Fibroblast of villous mesenchyme (primary cell): ENCODE data around the gene SH3TC1. TPM values are rescaled to one million over a fixed set of nuclear protein-coding genes. Genes with fewer than 3 reads are reported as not detected.

Experiments used
- DNase-seq: peaks from one replicate; pipeline ENCODE4 v3.0.0-alpha.2; 2010; ENCODE audit warnings: low read depth
- H3K4me3 ChIP-seq: 2 replicates; pipeline ENCODE4 v1.5.1; 2011; ENCODE audit warnings: low read depth, mild to moderate bottlenecking, low read length
- total RNA-seq: library from RNA; depleted of rRNA; stranded (reverse); fragments of >200 nt; gene quantifications from 2 replicates; pipeline ENCODE4 v1.2.3, GENCODE V29; 2012
- TF ChIP-seq, protein P1 (sequence below): IDR thresholded peaks from 2 replicates; pipeline ENCODE4 v1.5.1; 2012; ENCODE audit warnings: low read depth, mild to moderate bottlenecking, low read length; ENCODE audit not compliant: insufficient read depth

The SH3TC1 gene
- total RNA-seq, 1 donor = 3.9 TPM

DNA sequence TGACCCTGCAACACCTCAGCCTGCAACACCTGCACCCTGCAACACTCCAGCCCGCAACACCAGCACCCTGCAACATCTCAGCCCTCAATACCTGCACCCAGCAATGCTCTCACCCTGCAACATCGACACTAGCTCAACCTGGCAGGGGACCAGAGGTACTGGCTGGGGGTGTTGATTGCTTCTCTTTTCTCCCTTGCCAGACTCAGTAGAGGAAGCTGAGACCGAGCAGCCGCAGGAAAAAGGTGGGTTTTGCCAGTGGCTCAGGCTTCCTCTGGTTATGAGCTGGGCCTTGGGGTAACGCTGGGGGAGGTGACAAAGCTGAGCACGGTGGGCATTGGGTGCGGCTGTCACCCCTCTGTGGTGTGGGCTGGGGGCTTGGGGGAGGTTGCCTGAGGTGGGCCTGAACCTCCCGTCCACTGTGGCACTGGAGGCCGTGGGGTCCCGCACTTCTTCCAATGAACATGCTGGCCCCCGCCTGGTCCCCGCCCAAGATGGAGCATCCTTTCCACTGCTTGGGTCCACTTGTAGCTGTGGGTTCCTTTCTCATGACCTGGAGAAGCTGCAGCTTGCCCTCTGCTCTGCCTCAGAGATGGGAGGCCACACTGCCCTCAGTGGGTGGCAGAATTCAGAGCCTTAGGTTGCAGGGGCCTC is 26.0 kb downstream of the SH3TC1 start:
- no peak for DNase-seq
- TF ChIP-seq, protein P1, sequence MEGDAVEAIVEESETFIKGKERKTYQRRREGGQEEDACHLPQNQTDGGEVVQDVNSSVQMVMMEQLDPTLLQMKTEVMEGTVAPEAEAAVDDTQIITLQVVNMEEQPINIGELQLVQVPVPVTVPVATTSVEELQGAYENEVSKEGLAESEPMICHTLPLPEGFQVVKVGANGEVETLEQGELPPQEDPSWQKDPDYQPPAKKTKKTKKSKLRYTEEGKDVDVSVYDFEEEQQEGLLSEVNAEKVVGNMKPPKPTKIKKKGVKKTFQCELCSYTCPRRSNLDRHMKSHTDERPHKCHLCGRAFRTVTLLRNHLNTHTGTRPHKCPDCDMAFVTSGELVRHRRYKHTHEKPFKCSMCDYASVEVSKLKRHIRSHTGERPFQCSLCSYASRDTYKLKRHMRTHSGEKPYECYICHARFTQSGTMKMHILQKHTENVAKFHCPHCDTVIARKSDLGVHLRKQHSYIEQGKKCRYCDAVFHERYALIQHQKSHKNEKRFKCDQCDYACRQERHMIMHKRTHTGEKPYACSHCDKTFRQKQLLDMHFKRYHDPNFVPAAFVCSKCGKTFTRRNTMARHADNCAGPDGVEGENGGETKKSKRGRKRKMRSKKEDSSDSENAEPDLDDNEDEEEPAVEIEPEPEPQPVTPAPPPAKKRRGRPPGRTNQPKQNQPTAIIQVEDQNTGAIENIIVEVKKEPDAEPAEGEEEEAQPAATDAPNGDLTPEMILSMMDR = no peak
- H3K4me3 ChIP-seq = no peak overlapping the region

DNA sequence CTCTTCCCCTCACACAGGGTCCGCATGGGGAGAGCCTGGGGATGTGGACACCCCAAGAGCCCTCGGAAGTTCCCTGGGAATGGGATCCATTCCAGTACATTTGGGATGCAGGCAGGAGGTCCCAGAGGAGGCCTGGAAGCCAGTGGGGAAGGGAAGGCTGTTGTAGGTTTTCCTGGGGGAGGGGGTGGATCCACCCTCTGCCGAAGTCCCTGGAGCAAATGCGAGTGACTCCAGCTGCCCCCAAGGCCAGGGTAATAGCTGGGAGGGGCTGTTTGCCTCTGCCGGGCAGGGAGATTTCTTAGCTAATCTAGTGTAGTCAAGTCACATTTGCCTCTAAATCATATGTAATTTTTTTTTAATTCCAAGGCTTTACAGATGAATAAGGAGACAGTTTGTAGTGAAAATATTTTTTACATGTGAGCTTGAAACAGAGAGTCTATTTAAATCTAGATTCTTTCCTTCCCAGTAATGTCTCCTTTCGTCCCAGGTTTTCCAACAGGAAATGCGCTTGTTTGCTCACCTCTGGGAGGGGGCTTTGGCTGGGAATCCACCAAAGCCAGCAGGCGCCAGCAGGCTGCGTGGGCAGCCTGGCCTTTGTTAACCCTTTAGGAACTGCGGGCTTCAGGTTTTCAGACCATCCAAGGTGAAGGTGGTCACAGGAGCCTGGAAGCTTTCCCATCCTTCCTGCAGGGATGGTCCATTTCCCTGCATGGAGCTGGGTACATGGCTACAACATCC is 26.8 kb downstream of the SH3TC1 start:
- TF ChIP-seq, protein P1 = no peak
- H3K4me3 ChIP-seq = no peak overlapping the region
- DNase-seq = no peak

DNA sequence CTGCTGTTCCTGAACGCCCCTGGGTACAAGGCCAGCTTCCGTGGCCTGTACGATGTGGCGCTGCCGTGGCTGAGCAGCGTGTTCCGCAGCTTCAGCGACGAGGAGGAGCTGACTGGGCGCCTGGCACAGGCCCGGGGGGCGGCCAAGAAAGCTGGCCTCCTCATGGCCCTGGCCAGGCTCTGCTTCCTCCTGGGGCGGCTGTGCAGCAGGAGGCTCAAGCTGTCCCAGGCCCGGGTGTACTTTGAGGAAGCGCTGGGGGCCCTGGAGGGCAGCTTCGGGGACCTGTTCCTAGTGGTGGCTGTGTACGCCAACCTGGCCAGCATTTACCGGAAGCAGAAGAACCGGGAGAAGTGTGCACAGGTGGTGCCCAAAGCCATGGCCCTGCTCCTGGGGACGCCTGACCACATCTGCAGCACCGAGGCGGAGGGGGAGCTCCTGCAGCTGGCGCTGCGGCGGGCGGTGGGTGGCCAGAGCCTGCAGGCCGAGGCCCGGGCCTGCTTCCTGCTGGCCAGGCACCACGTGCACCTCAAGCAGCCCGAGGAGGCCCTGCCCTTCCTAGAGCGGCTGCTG is 28.2 kb downstream of the SH3TC1 start:
- no peak overlapping the region for H3K4me3 ChIP-seq
- DNase-seq = no peak
- TF ChIP-seq, protein P1 = no peak

DNA sequence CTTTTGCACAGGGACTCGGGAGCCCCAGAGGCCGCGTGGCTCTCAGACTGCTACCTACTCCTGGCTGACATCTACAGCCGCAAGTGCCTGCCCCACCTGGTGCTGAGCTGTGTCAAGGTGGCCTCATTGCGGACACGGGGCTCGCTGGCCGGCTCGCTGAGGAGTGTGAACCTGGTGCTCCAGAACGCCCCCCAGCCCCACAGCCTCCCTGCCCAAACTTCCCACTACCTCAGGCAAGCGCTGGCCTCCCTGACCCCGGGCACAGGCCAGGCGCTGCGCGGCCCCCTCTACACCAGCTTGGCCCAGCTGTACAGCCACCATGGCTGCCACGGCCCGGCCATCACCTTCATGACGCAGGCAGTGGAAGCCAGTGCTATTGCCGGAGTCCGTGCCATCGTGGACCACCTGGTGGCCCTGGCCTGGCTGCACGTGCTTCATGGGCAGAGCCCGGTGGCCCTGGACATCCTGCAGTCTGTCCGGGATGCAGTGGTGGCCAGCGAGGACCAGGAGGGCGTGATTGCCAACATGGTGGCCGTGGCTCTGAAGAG is 28.8 kb downstream of the SH3TC1 start:
- H3K4me3 ChIP-seq = no peak overlapping the region
- TF ChIP-seq, protein P1 = no peak
- no peak for DNase-seq

DNA sequence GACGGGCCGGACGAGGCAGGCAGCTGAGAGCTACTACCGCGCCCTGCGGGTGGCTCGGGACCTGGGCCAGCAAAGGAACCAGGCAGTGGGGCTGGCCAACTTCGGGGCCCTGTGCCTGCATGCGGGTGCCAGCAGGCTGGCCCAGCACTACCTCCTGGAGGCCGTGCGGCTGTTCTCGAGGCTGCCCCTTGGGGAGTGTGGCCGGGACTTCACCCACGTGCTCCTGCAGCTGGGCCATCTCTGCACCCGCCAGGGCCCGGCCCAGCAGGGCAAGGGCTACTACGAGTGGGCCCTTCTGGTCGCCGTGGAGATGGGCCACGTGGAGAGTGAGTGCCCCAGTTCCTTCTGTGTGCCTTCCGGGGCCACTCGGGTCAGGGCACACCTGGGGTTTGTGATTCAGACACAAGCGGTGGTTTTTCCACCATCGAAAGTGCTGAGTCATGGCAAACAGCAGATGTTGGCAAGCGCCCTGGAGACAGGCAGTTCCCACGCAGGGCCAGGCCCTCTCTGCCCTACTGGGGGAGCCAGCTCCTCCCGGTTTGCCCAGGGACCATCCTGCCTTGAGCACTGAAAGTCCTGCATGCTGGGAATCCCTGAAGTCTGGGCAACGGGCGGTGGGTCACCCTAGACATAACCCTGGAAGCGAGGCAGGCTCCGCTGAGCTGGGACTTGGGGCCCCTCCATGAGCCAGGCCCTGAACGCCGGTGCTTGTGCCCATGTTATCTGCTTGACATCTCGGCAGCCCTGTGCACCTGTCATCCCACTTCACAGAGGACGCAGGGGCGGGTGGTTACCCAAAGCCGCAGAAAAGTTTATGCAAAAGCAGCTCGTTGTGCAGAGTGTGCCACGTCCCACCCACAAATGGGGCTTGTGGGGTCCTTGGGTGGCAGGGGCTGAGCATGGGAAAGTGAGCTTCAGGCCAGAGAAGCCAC is 29.5 kb downstream of the SH3TC1 start:
- no peak overlapping the region for H3K4me3 ChIP-seq
- TF ChIP-seq, protein P1 = no peak
- peak; percentile 95 for DNase-seq

DNA sequence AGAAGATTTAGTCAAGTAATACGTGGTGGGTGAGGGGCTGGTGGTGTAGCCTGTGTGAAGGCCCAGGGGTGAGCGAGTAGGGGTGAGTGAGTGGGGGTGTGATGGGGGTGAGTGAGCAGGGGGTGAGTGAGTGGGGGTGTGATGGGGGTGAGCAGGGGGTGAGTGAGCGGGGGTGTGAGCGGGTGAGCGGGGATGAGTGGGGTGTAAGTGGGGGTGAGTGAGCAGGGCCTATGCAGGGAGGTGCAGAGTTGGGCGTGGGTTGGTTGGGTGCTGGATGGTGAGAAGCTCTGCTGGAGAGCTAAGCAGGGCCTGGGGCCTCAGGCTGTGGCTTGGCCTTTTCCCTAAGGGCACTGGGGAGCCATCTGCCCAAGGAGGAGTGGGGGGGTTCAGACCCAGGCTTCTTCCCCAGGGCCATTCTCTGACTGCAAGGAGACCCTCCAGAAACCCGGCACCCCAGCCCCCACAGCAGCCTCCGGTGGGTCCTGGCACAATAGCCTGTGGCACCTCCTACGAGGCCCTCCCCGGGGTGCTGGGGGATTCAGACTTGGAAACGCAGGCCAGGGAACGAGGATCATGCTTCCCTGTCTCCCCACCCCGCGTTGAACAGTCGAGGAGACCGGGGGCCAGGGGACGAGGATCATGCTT is 30.4 kb downstream of the SH3TC1 start:
- H3K4me3 ChIP-seq = no peak overlapping the region
- DNase-seq = no peak
- TF ChIP-seq, protein P1 = no peak
